Measurements from ENCODE around the gene OR6C76. TPM values are rescaled to one million over a fixed set of nuclear protein-coding genes. Genes with fewer than 3 reads are reported as not detected.

OR6C76 gene
- total RNA-seq, 4 donors from 2014 or later: not detected

DNA sequence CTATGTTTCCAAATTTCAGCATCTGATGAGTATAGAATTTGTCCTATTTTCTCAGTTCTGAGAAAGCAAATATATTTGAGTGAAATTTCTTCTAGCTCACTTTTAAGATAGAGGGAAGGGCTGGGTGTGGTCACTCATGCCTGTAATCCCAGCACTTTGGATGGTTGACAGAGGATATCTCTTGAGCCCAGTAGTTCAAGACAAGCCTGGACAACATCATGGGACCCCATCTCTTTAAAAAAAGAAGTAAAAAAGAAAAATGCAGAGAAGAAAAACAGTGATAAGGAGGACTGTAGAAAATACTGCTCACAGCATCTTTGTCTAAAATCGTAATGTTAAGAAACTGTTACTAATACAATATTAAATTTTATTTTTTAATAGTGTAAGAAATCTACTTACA lies 46.2 kb downstream of the OR6C76 start:
- Histone ChIP-seq H3K4me3 (no peak overlapping the region), H3K36me3 (no peaks in the 10 kb centered on the region), H3K27ac (no peak overlapping the region), H3K9me3 (no peaks in the 10 kb centered on the region), H3K4me1 (no peaks in the 10 kb centered on the region), H3K27me3 (no peaks in the 10 kb centered on the region)
- ATAC-seq: no peak
- 84 to 89% methylated on average over 1 of the region's 1 CpG for WGBS, 2 donors (ENCODE audit: low coverage in 1 of 2)
- TF ChIP-seq POLR2AphosphoS5 (IDR thresholded peaks at IDR 0.05) (no peak), POLR2A (IDR thresholded peaks at IDR 0.05) (no peak), EP300 (IDR thresholded peaks at IDR 0.05) (no peak)
- TF ChIP-seq, protein P1, sequence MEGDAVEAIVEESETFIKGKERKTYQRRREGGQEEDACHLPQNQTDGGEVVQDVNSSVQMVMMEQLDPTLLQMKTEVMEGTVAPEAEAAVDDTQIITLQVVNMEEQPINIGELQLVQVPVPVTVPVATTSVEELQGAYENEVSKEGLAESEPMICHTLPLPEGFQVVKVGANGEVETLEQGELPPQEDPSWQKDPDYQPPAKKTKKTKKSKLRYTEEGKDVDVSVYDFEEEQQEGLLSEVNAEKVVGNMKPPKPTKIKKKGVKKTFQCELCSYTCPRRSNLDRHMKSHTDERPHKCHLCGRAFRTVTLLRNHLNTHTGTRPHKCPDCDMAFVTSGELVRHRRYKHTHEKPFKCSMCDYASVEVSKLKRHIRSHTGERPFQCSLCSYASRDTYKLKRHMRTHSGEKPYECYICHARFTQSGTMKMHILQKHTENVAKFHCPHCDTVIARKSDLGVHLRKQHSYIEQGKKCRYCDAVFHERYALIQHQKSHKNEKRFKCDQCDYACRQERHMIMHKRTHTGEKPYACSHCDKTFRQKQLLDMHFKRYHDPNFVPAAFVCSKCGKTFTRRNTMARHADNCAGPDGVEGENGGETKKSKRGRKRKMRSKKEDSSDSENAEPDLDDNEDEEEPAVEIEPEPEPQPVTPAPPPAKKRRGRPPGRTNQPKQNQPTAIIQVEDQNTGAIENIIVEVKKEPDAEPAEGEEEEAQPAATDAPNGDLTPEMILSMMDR (IDR thresholded peaks at IDR 0.05): no peak

Other genes starting within 250 kb of the OR6C76 start
- not detected for gene OR10A7, start 205.2 kb upstream of the OR6C76 start, total RNA-seq
- not detected for gene OR6C74, start 181.6 kb upstream of the OR6C76 start, total RNA-seq
- not detected for gene OR6C6, start 129.7 kb upstream of the OR6C76 start, total RNA-seq
- gene OR6C1, start 111.9 kb upstream of the OR6C76 start, total RNA-seq: not detected
- not detected for gene OR6C3, start 95.5 kb upstream of the OR6C76 start, total RNA-seq
- not detected for gene OR6C75, start 63.3 kb upstream of the OR6C76 start, total RNA-seq
- not detected for gene OR6C65, start 25.7 kb upstream of the OR6C76 start, total RNA-seq
- not detected for gene OR6C2, start 17.8 kb downstream of the OR6C76 start, total RNA-seq
- not detected for gene OR6C70, start 43.9 kb downstream of the OR6C76 start, total RNA-seq
- not detected for gene OR6C68, start 66.1 kb downstream of the OR6C76 start, total RNA-seq
- not detected for gene OR6C4, start 123.3 kb downstream of the OR6C76 start, total RNA-seq
- not detected for gene OR2AP1, start 146.2 kb downstream of the OR6C76 start, total RNA-seq
- gene OR10P1, start 210.6 kb downstream of the OR6C76 start, total RNA-seq: not detected